ENCODE data around the gene ALG1. TPM values are rescaled to one million over a fixed set of nuclear protein-coding genes. Genes with fewer than 3 reads are reported as not detected.
"Not testable (repeated sequence)": the region's sequence is repeated elsewhere in the genome, so short reads cannot be mapped to it uniquely, and the experiment has no call there.

ALG1 gene
- total RNA-seq, 2 donors from 2014 or later, result 27.7 to 51.3 TPM

DNA sequence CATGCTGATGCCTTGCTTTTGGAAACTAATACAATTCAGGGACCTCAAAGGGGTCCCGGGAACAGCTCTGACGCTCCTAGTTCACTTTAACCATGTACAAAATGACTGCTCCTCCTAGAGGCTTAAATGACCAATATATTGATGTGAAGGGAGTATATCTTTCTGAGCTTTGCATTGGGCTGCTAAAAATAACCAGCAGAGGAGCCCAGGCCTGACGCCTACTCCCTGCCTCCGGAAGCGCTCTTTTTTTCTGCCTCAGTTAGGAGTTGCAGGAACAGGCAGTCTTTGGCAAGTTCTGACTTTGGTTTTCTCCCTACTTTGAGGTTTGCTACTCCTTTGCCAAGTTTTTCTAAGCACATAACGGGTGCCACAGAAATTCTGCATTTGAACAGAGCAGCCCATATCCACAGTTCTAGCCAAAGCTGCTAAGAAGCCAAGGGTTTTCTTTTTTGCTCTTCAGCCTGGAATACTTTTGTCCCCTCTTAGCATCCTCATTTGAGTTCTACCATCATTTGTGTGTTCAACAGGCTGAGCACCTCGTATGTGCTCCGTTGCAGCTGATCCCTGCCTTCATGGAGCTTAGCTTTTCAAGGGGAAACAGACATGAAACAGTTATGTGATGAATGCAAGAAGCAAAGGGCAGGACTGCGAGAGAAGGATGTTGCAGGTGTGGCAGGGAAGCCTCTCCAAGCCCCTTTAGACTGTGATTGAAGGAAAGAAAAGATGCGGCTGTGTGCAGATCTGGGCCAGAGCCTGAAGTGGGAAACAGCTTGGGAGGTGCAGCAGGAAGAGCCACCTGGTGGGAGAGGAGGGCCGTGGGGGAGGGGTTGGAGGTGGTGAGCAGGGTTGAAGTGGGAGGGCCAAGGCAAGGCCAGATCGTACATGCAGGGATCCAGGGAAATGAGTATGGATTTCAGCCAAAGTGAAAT is 35.2 kb upstream of the ALG1 start:
- no peaks in the 10 kb centered on the region for H3K36me3 ChIP-seq
- intact Hi-C loops (cut with DNase I), result no loop called here
- H3K4me1 ChIP-seq, result peaks cover 7% of the 10 kb centered on the region
- no peak overlapping the region for H3K27ac ChIP-seq
- H3K4me3 ChIP-seq, result no peak overlapping the region
- TF ChIP-seq, protein P1, sequence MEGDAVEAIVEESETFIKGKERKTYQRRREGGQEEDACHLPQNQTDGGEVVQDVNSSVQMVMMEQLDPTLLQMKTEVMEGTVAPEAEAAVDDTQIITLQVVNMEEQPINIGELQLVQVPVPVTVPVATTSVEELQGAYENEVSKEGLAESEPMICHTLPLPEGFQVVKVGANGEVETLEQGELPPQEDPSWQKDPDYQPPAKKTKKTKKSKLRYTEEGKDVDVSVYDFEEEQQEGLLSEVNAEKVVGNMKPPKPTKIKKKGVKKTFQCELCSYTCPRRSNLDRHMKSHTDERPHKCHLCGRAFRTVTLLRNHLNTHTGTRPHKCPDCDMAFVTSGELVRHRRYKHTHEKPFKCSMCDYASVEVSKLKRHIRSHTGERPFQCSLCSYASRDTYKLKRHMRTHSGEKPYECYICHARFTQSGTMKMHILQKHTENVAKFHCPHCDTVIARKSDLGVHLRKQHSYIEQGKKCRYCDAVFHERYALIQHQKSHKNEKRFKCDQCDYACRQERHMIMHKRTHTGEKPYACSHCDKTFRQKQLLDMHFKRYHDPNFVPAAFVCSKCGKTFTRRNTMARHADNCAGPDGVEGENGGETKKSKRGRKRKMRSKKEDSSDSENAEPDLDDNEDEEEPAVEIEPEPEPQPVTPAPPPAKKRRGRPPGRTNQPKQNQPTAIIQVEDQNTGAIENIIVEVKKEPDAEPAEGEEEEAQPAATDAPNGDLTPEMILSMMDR (IDR thresholded peaks at IDR 0.05), result no peak
- H3K9ac ChIP-seq (ENCODE audit: low read depth in 2 of 2, low read length in 2 of 2), result no peak overlapping the region
- no peak for DNase-seq
- no peaks in the 10 kb centered on the region for H3K9me3 ChIP-seq
- no peaks in the 10 kb centered on the region for H3K27me3 ChIP-seq

DNA sequence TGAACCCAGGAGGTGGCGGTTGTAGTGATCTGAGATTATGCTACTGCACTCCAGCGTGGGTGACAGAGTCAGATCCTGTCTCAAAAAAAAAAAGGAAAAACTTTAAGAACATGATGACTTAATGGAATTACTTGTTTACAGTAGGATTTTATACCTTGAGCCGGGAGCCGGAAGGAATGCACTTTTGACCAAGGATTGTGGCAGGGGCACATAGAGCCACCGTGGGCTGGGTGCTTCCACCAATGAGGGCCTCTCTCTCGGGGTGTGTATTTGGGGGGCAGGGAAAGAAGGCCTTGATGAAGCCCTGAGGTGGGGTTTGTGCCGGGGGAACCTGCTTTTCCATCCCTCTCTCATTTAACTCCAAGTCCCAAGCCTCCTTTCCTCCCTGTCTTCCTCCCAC is 31.2 kb upstream of the ALG1 start:
- no peaks in the 10 kb centered on the region for H3K36me3 ChIP-seq
- intact Hi-C loops (cut with DNase I), result no loop called here
- TF ChIP-seq, protein P1 (IDR thresholded peaks at IDR 0.05), result no peak
- no peaks in the 10 kb centered on the region for H3K27me3 ChIP-seq
- H3K4me1 ChIP-seq, result no peaks in the 10 kb centered on the region
- no peak overlapping the region for H3K9ac ChIP-seq (ENCODE audit: low read depth in 2 of 2, low read length in 2 of 2)
- H3K4me3 ChIP-seq, result no peak overlapping the region
- H3K27ac ChIP-seq, result no peak overlapping the region
- DNase-seq, result no peak
- H3K9me3 ChIP-seq, result no peaks in the 10 kb centered on the region

DNA sequence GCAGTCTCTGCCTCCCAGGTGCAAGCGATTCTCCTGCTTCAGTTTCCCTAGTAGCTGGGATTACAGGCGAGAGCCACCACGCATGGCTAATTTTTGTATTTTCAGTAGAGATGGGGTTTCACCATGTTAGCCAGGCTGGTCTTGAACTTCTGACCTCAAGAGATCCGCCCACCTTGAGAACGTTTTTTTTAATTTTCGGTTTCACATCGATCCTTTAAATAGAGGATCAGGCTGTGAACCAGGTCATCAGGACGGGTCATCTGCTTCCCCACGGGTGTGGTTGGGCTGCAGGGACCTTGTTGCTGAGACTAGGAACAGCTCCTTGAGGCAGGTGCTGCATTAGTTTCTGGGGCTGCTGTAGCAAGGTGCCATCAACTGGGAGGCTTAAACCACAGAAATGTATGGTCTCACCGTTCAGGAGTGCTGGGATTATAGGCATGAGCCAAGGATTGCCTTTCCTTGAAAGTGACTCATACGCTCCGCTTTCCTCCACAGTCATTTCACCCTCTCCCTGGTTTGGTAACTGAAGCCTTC is 30.0 kb upstream of the ALG1 start:
- no peak for DNase-seq
- Histone ChIP-seq H3K27me3 (no peaks in the 10 kb centered on the region), H3K36me3 (no peaks in the 10 kb centered on the region), H3K4me3 (no peak overlapping the region), H3K27ac (no peak overlapping the region), H3K9me3 (no peaks in the 10 kb centered on the region), H3K9ac (ENCODE audit: low read depth in 2 of 2, low read length in 2 of 2) (no peak overlapping the region), H3K4me1 (no peaks in the 10 kb centered on the region)
- intact Hi-C loops (cut with DNase I), result no loop called here
- TF ChIP-seq, protein P1 (IDR thresholded peaks at IDR 0.05), result no peak

DNA sequence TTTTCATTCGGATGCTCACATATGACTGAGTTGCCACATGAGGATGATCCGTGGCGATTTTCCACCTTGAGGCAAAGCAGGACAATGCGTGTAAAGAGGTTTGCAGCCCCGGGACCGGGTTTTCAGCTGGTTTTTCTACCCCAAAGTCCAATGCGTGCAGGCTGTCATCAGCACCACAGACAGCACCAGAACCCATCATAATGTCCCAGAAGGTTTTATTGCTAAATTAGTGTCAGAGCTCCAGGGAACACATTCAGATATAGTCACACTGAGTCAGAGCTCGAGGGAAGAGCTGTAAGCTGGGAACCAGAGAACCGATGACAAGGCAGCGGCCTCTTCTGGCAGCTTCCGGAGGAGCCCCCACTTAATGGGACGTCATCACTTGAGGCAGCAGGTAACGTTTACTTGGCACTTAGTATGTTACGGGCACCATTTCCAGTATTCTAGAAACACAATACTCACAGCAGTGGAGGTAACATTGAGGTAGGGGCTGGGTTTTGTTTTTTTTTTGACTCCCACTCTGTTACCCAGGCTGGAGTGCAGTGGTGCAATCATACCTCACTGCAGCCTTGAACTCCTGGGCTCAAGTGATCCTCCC is 29.0 kb upstream of the ALG1 start:
- no peak overlapping the region for H3K4me3 ChIP-seq
- no peaks in the 10 kb centered on the region for H3K27me3 ChIP-seq
- H3K27ac ChIP-seq, result no peak overlapping the region
- no peak overlapping the region for H3K9ac ChIP-seq (ENCODE audit: low read depth in 2 of 2, low read length in 2 of 2)
- TF ChIP-seq, protein P1 (IDR thresholded peaks at IDR 0.05), result no peak
- DNase-seq, result no peak
- H3K36me3 ChIP-seq, result no peaks in the 10 kb centered on the region
- no peaks in the 10 kb centered on the region for H3K4me1 ChIP-seq
- H3K9me3 ChIP-seq, result no peaks in the 10 kb centered on the region
- intact Hi-C loops (cut with DNase I), result no loop called here

DNA sequence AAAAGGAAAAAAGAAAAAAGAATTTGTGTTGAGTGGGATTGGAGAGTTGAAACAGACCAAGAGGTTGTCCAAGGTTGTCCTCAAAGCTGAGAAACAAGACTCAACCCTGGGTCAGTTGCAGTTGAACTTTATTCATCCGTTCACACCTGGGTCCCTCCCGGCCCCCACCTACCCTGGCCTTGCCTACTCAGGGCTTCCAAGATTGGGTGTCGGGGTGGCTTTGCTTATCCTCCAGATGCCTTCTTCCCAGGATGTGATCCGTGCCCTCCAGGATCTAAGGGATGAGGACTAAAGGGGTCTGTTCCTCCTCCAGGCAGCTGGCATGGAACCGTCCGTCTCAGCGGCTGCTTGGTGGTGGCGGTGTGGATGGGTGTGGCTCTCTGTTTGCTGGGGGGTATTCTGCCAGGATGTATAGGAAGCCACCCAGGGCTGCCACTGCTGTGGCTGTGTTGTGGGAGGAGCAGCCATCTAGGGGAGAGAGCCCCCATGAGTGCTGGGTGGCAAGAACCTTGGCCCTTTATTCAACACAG is 27.6 kb upstream of the ALG1 start:
- Histone ChIP-seq H3K36me3 (no peaks in the 10 kb centered on the region), H3K4me3 (no peak overlapping the region), H3K4me1 (no peaks in the 10 kb centered on the region), H3K9me3 (no peaks in the 10 kb centered on the region), H3K9ac (ENCODE audit: low read depth in 2 of 2, low read length in 2 of 2) (no peak overlapping the region), H3K27me3 (no peaks in the 10 kb centered on the region), H3K27ac (no peak overlapping the region)
- TF ChIP-seq, protein P1 (IDR thresholded peaks at IDR 0.05), result no peak
- DNase-seq, result no peak
- intact Hi-C loops (cut with DNase I), result no loop called here

DNA sequence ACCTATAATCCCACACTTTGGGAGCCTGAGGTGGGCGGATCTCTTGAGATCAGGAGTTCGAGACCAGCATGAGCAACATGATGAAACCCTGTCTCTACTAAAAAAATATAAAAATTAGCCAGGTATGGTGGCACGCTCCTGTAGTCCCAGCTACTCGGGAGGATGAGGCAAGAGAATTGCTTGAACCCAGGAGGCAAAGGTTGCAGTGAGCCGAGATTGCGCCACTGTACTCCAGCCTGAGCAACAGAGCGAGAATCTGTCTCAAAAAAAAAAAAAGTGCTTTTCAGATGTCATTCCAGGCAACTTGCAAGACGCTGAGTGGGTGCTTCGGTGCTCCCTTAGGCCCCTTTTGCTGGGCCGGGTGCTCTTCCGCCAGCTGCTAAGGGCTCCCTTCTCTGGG is 27.1 kb upstream of the ALG1 start:
- H3K27me3 ChIP-seq; H3K27ac ChIP-seq; H3K4me3 ChIP-seq; H3K36me3 ChIP-seq; DNase-seq; intact Hi-C loops (cut with DNase I); H3K4me1 ChIP-seq; H3K9ac ChIP-seq (ENCODE audit: low read depth in 2 of 2, low read length in 2 of 2); H3K9me3 ChIP-seq: not testable (repeated sequence)

All from colonic mucosa (tissue), 4 donors.